Activated T-cell treated with anti-CD3 and anti-CD28 coated beads, Interleukin-2, amount 50 U/mL, for 24 hours (primary cell): ENCODE data around the gene ATP9A.
"Not testable (repeated sequence)": the region's sequence is repeated elsewhere in the genome, so short reads cannot be mapped to it uniquely, and the experiment has no call there.

ENCODE experiments used
- DNase-seq: peaks from one replicate; pipeline ENCODE4 v3.0.0-alpha.2; 2020
- H3K27ac Mint-ChIP-seq: 2 replicates; pipeline ENCODE4 v1.8.0; 2020; ENCODE audit warnings: mild to moderate bottlenecking, mixed read lengths
- H3K27me3 Mint-ChIP-seq: 2 replicates; pipeline ENCODE4 v1.8.0; 2020; ENCODE audit warnings: mixed read lengths
- H3K36me3 Mint-ChIP-seq: 2 replicates; pipeline ENCODE4 v1.8.0; 2020; ENCODE audit warnings: low read depth, mixed read lengths
- H3K4me1 Mint-ChIP-seq: 2 replicates; pipeline ENCODE4 v1.8.0; 2020; ENCODE audit warnings: low read depth, mixed read lengths
- H3K4me3 Mint-ChIP-seq: 2 replicates; pipeline ENCODE4 v1.8.0; 2020; ENCODE audit warnings: mild to moderate bottlenecking, moderate library complexity, mixed read lengths
- H3K9me3 Mint-ChIP-seq: 2 replicates; pipeline ENCODE4 v1.8.0; 2020; ENCODE audit warnings: mixed read lengths

Gene ATP9A

GRCh38 chr20:51732096-51732791 lies 35.9 kb downstream of the ATP9A start:
- H3K4me1 Mint-ChIP-seq = peaks cover 9% of the 10 kb centered on the region
- no peaks in the 10 kb centered on the region for H3K36me3 Mint-ChIP-seq
- H3K27ac Mint-ChIP-seq = peak overlapping the region; percentile 86
- no peaks in the 10 kb centered on the region for H3K9me3 Mint-ChIP-seq
- no peak for DNase-seq
- peaks cover 7% of the 10 kb centered on the region for H3K27me3 Mint-ChIP-seq
- H3K4me3 Mint-ChIP-seq = no peak overlapping the region

GRCh38 chr20:51731731-51732095 lies 36.5 kb downstream of the ATP9A start:
- no peak for DNase-seq
- Mint-ChIP-seq H3K27me3 (peaks cover 7% of the 10 kb centered on the region), H3K4me3 (no peak overlapping the region), H3K36me3 (no peaks in the 10 kb centered on the region), H3K9me3 (no peaks in the 10 kb centered on the region), H3K4me1 (peaks cover 9% of the 10 kb centered on the region), H3K27ac (no peak overlapping the region)

GRCh38 chr20:51729771-51730170 lies 38.4 kb downstream of the ATP9A start:
- no peak overlapping the region for H3K4me3 Mint-ChIP-seq
- H3K27ac Mint-ChIP-seq = no peak overlapping the region
- H3K9me3 Mint-ChIP-seq = no peaks in the 10 kb centered on the region

DNA sequence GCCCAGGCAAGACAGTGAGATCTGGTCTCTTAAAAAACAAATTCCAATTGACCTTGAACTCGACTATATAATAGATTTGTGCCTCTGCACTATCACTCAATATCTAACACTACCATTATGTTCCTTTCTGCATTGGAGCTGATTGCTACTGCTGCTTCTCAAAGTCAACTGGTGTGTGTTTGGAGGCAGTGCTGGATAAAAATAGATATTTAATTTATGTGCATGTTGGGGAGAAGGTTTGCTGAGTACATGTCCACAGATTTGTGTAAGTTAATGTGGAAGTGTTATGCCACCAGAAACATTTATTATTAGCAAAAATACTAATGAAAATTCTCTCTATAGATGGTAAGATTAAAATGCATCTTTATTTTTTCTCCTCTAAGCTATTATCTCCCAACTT lies 39.5 kb downstream of the ATP9A start:
- DNase-seq = no peak
- H3K4me1 Mint-ChIP-seq = peaks cover 9% of the 10 kb centered on the region
- no peak overlapping the region for H3K4me3 Mint-ChIP-seq
- H3K9me3 Mint-ChIP-seq = no peaks in the 10 kb centered on the region
- H3K36me3 Mint-ChIP-seq = no peaks in the 10 kb centered on the region
- peaks cover 12% of the 10 kb centered on the region for H3K27me3 Mint-ChIP-seq
- H3K27ac Mint-ChIP-seq = no peak overlapping the region

More at GRCh38 chr20:51729771-51730170, 38.4 kb downstream of the ATP9A start:
- no peaks in the 10 kb centered on the region for H3K36me3 Mint-ChIP-seq
- peaks cover 9% of the 10 kb centered on the region for H3K4me1 Mint-ChIP-seq
- no peak for DNase-seq
- H3K27me3 Mint-ChIP-seq = peaks cover 7% of the 10 kb centered on the region

- DNase-seq = no peak
- Mint-ChIP-seq H3K27ac (no peak overlapping the region), H3K27me3 (peaks cover 14% of the 10 kb centered on the region), H3K4me1 (peaks cover 9% of the 10 kb centered on the region), H3K9me3 (no peaks in the 10 kb centered on the region), H3K4me3 (no peak overlapping the region), H3K36me3 (no peaks in the 10 kb centered on the region)
These were observed 40.3 kb downstream of the ATP9A start for GRCh38 chr20:51727872-51728271.

DNA sequence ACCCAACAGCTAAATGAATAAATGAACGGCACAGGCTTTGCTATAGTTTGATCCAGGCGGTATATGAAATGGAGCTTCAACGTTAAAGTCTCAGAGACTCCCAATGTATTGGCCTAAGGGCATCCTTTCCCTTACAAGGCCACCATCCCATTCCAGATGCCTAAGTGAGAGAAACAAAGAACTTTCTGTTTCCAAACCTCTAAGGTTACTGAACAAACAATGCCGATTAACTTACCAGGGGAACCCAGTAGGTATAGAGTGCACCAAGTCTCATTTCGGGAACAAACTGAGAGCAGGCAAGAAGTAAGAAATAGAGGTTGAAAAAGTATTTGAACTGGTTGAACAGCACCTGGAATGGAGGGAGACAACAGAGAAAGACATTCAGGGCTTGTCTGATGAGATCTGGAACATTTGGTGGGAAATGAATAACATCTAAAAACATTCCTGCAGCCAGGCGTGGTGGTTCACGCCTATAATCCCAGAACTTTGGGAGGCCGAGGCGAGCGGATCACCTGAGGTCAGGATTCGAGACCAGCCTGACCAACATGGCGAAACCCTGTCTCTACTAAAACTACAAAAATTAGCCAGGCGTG lies 42.5 kb downstream of the ATP9A start:
- no peak for DNase-seq
- Mint-ChIP-seq H3K9me3 (no peaks in the 10 kb centered on the region), H3K27me3 (peaks cover 18% of the 10 kb centered on the region), H3K36me3 (no peaks in the 10 kb centered on the region), H3K4me1 (peaks cover 1% of the 10 kb centered on the region), H3K27ac (no peak overlapping the region), H3K4me3 (no peak overlapping the region)

DNA sequence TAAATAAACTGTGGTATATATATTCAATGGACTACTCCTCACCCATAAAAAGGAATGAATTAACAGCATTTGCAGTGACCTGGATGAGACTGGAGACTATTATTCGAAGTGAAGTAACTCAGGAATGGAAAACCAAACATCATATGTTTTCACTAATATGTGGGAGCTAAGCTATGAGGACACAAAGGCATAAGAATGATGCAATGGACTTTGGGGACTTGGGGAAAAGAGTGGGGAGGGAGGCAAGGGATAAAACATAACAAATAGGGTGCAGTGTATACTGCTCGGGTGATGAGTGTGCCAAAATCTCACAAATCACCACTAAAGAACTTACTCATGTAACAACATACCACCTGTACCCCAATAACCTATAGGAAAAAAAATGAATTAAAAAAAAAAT lies 45.2 kb downstream of the ATP9A start:
- H3K27me3 Mint-ChIP-seq = peaks cover 20% of the 10 kb centered on the region
- not testable (repeated sequence) for H3K9me3 Mint-ChIP-seq, H3K36me3 Mint-ChIP-seq, DNase-seq, H3K4me1 Mint-ChIP-seq, H3K27ac Mint-ChIP-seq, H3K4me3 Mint-ChIP-seq

- H3K27ac Mint-ChIP-seq, H3K4me1 Mint-ChIP-seq, H3K4me3 Mint-ChIP-seq, H3K36me3 Mint-ChIP-seq, DNase-seq, H3K9me3 Mint-ChIP-seq: not testable (repeated sequence)
- H3K27me3 Mint-ChIP-seq = peaks cover 28% of the 10 kb centered on the region
These were observed 45.9 kb downstream of the ATP9A start for GRCh38 chr20:51722246-51722645.

- Mint-ChIP-seq H3K36me3 (no peaks in the 10 kb centered on the region), H3K4me3 (no peak overlapping the region), H3K27me3 (peaks cover 28% of the 10 kb centered on the region), H3K4me1 (peaks cover 5% of the 10 kb centered on the region), H3K27ac (no peak overlapping the region), H3K9me3 (no peaks in the 10 kb centered on the region)
- no peak for DNase-seq
These were observed 47.3 kb downstream of the ATP9A start for GRCh38 chr20:51720854-51721253.

DNA sequence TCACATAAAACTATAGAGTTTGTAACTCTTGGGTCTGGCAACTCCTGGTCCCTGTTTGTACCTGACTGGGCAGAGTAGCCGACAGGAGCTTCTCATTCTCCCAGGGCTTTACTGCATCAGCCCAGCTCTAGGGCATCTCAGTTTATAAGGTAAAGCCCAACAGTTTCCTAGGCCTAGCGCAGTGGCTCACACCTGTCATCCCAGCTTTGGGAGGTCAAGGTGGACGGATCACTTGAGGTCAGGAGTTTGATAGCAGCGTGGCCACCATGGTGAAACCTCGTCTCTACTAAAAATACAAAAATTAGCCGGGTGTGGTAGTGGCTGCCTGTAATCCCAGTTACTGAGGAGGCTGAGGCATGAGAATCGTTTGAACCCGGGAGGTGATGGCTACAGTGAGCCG lies 47.8 kb downstream of the ATP9A start:
- Mint-ChIP-seq H3K4me1 (peaks cover 10% of the 10 kb centered on the region), H3K27me3 (peaks cover 32% of the 10 kb centered on the region), H3K9me3 (no peaks in the 10 kb centered on the region), H3K36me3 (no peaks in the 10 kb centered on the region), H3K4me3 (no peak overlapping the region), H3K27ac (no peak overlapping the region)
- no peak for DNase-seq

- peaks cover 16% of the 10 kb centered on the region for H3K4me1 Mint-ChIP-seq
- no peak for DNase-seq
- no peaks in the 10 kb centered on the region for H3K9me3 Mint-ChIP-seq
- H3K36me3 Mint-ChIP-seq = no peaks in the 10 kb centered on the region
- peak overlapping the region; percentile 39 for H3K27ac Mint-ChIP-seq
- H3K4me3 Mint-ChIP-seq = no peak overlapping the region
- peaks cover 37% of the 10 kb centered on the region for H3K27me3 Mint-ChIP-seq
These were observed 52.4 kb downstream of the ATP9A start for GRCh38 chr20:51715856-51716185.

GRCh38 chr20:51715163-51715855 lies 52.9 kb downstream of the ATP9A start:
- H3K36me3 Mint-ChIP-seq = no peaks in the 10 kb centered on the region
- H3K4me3 Mint-ChIP-seq = no peak overlapping the region
- DNase-seq = no peak
- peaks cover 13% of the 10 kb centered on the region for H3K4me1 Mint-ChIP-seq
- H3K27ac Mint-ChIP-seq = peak overlapping the region; percentile 39
- H3K9me3 Mint-ChIP-seq = no peaks in the 10 kb centered on the region
- H3K27me3 Mint-ChIP-seq = peaks cover 37% of the 10 kb centered on the region

DNA sequence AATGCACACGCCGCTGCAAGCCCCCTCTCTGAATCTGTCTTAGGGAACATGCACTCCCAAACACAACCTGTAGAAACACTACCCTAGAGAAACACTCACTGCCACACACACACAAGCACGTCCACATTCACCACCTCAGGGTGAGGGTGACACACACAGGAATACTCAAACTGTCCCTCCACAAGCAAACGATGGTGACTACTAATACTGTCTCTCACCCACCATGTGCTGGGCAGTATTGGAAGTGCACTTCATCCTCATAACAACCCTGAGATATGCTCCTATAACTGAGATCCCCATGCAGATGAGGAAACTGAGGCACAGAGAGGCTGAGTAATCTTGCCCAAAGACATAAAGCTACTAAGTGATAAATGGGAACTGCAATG lies 55.0 kb downstream of the ATP9A start:
- no peaks in the 10 kb centered on the region for H3K36me3 Mint-ChIP-seq
- H3K4me3 Mint-ChIP-seq = no peak overlapping the region
- H3K27ac Mint-ChIP-seq = no peak overlapping the region
- peaks cover 13% of the 10 kb centered on the region for H3K4me1 Mint-ChIP-seq
- H3K9me3 Mint-ChIP-seq = no peaks in the 10 kb centered on the region
- DNase-seq = no peak
- peaks cover 34% of the 10 kb centered on the region for H3K27me3 Mint-ChIP-seq

DNA sequence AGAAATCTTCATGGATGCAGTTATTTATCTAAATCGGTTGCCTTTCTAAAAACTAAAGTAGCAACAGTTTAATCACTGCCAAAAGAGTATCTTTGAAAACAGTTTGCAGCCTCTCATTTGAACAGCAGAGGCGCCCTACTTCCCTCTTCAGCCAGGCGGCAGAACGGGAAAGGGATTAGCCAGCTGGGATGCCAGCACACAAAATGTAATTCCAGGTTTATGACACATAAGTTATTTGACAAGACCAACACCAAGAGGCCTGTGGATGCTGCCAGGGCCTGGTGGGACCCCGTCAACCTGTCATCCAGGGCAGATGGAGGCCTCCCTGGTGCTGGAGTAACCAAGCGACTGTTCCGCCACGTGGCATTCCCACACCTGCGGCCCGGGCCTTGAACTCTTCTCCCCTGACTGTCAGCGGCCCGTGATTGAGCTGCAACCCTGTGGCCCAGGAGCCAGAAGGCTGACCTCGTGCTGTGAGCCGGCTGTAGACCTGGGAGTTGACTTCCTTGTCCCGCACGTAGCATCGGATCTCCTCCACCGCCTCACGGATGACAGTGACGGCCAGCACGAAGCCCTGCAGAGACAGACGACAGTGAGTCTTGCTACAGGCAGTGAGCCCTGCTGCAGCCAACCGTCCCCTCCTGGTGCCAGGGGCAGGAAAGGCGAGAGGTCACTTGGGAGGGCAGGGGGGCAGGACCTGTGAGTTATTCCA lies 55.5 kb downstream of the ATP9A start:
- H3K27ac Mint-ChIP-seq = no peak overlapping the region
- no peak for DNase-seq
- no peaks in the 10 kb centered on the region for H3K36me3 Mint-ChIP-seq
- H3K27me3 Mint-ChIP-seq = peaks cover 29% of the 10 kb centered on the region
- H3K9me3 Mint-ChIP-seq = no peaks in the 10 kb centered on the region
- H3K4me1 Mint-ChIP-seq = peaks cover 13% of the 10 kb centered on the region
- no peak overlapping the region for H3K4me3 Mint-ChIP-seq

DNA sequence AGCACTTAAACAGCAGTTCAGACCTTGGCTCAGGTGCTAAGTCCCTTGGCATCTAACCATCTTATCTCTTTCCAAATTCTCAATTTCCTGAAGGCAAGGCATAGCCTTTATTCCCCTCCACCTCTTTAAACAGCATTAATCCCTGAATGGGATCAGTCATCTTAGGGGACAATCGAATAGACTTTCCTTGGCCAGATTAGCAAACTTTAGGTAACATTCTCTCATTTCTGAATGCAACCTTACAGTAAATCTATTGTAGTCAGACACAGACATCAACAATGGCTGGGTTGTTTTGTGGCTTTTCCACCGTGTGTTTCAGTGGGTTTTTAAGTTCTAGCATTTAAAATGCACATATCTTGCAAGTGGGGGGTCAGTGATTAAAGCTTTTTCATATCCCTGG lies 56.8 kb downstream of the ATP9A start:
- Mint-ChIP-seq H3K36me3 (no peaks in the 10 kb centered on the region), H3K27me3 (peaks cover 34% of the 10 kb centered on the region), H3K4me1 (peaks cover 13% of the 10 kb centered on the region), H3K27ac (no peak overlapping the region), H3K4me3 (no peak overlapping the region), H3K9me3 (no peaks in the 10 kb centered on the region)
- no peak for DNase-seq
